GM12878 (cell line): ENCODE results near the gene TSLP. TPM values are rescaled to one million over a fixed set of nuclear protein-coding genes. Genes with fewer than 3 reads are reported as not detected.
A peak's percentile ranks its signal among the peaks of the same experiment; 100 is the strongest.

Source experiments
- ATF3 ChIP-seq: IDR thresholded peaks from 2 replicates; pipeline ENCODE4 v1.6.1; 2011; ENCODE audit warnings: low read depth, mild to moderate bottlenecking, low read length, moderate library complexity, borderline replicate concordance; ENCODE audit errors: extremely low read depth
- CREB1 ChIP-seq: IDR thresholded peaks from 2 replicates; pipeline ENCODE4 v1.6.1; 2012; ENCODE audit warnings: low read depth, mild to moderate bottlenecking, inconsistent platforms
- CREM ChIP-seq: IDR thresholded peaks from 2 replicates; pipeline ENCODE4 v1.6.1; 2014; ENCODE audit warnings: antibody characterized with exemption, low read depth
- CUX1 ChIP-seq: IDR thresholded peaks from 2 replicates; pipeline ENCODE4 v1.6.1; 2012; ENCODE audit warnings: improper control_type of control experiment, low read depth, low read length; ENCODE audit not compliant: insufficient replicate concordance
- E4F1 ChIP-seq: fragments of 450-650 bp; IDR thresholded peaks from 2 replicates; pipeline ENCODE4 v1.6.1; 2018; ENCODE audit warnings: borderline replicate concordance, mild to moderate bottlenecking; ENCODE audit not compliant: partially characterized antibody
- EGR1 ChIP-seq, 2 experiments: IDR thresholded peaks; 1 replicate in 1 of 2; 2 replicates in 1 of 2; pipeline ENCODE4 v1.6.1; 2011 to 2012; ENCODE audit warnings: low read depth in 2 of 2, low read length in 2 of 2, borderline replicate concordance in 1 of 2, mild to moderate bottlenecking in 1 of 2, moderate library complexity in 1 of 2
- IRF5 ChIP-seq: fragments of 450-650 bp; IDR thresholded peaks from 2 replicates; pipeline ENCODE4 v1.6.1; 2017; ENCODE audit warnings: borderline replicate concordance
- JUNB ChIP-seq: IDR thresholded peaks from 2 replicates; pipeline ENCODE4 v1.6.1; 2016; ENCODE audit warnings: antibody characterized with exemption, mild to moderate bottlenecking
- MEF2A ChIP-seq: IDR thresholded peaks from 2 replicates; pipeline ENCODE4 v1.6.1; 2011; ENCODE audit warnings: low read depth, mild to moderate bottlenecking, low read length, moderate library complexity; ENCODE audit not compliant: insufficient read depth
- STAT1 ChIP-seq: fragments of 450-650 bp; conservative IDR thresholded peaks from 2 replicates; pipeline ENCODE4 v1.6.1; 2014; ENCODE audit warnings: antibody characterized with exemption, mild to moderate bottlenecking
- TCF7 ChIP-seq: IDR thresholded peaks from 2 replicates; pipeline ENCODE4 v1.6.1; 2014; ENCODE audit warnings: antibody characterized with exemption, borderline replicate concordance
- WRNIP1 ChIP-seq: IDR thresholded peaks from 2 replicates; pipeline ENCODE4 v1.6.1; 2011; ENCODE audit warnings: low read depth, low read length, improper control_type of control experiment, borderline replicate concordance
- ZNF24 ChIP-seq: fragments of 450-650 bp; IDR thresholded peaks from 2 replicates; pipeline ENCODE4 v1.6.1; 2017; ENCODE audit warnings: antibody characterized with exemption, mild to moderate bottlenecking
- ZNF592 ChIP-seq: fragments of 450-650 bp; IDR thresholded peaks from 2 replicates; pipeline ENCODE4 v1.6.1; 2017; ENCODE audit warnings: mild to moderate bottlenecking, moderate library complexity
- polyA plus RNA-seq, 11 experiments: library from polyadenylated mRNA; depleted of rRNA in 4 of 11; unstranded in 6 of 11; stranded (reverse) in 5 of 11; fragments of >200 nt; fragmentation: Nextera tagmentation in 4 of 11; fragmentation: Illumina TruSeq in 1 of 11; extraction: Ambion mirVana in 4 of 11; extraction: Trizol in 1 of 11; gene quantifications; 1 replicate in 1 of 11; 2 replicates in 10 of 11; pipeline versions ENCODE4 v1.2.1 to v1.2.3, GENCODE V29; 2011 to 2016; ENCODE audit warnings: inconsistent platforms in 2 of 11, missing spikeins in 2 of 11, low read depth in 1 of 11
- total RNA-seq, 4 experiments: library from RNA; depleted of rRNA in 3 of 4; stranded (reverse); fragments of >200 nt in 3 of 4; fragmentation: Illumina TruSeq in 1 of 4; extraction: Trizol in 1 of 4; gene quantifications; 2 replicates each; pipeline versions ENCODE4 v1.2.1 to v1.2.3, GENCODE V29; 2013 to 2021

The TSLP gene
- total and polyA plus RNA-seq, 10 of the 15 experiments (the other 5 are each of a cell fraction or from before 2014, with no cell fraction given) = 0.05 to 0.32 TPM; not detected in 8

GRCh38 chr5:111092062-111092853, 20.7 kb downstream of the TSLP start, which contains the start of gene WDR36 (continued):
- no peak for TF ChIP-seq CUX1
- TF ChIP-seq E4F1 = no peak
- TF ChIP-seq ZNF24 = peak; percentile 76
- TF ChIP-seq CREB1 = peak; percentile 91
- TF ChIP-seq JUNB = no peak
- peak; percentile 61; the same call in 1 of the 2 replicates for TF ChIP-seq TCF7
- no peak for TF ChIP-seq IRF5
- peak; percentile 89; the same call in 1 of the 2 replicates for TF ChIP-seq STAT1
- peak; percentile 92 for TF ChIP-seq CREM
- peak; percentile 39 to 57; a peak in 2 of 3 replicates for TF ChIP-seq EGR1 (IDR thresholded peaks at IDR 0.05; ENCODE audit: borderline replicate concordance in 1 of 2, low read depth in 2 of 2, low read length in 2 of 2)
- TF ChIP-seq MEF2A = peak; percentile 59; the same call in 1 of the 2 replicates
- no peak for TF ChIP-seq ATF3
- TF ChIP-seq WRNIP1 = peak; percentile 97; the same call in 1 of the 2 replicates
- TF ChIP-seq ZNF592 = no peak
